ENCODE measurements around the gene TBC1D17.

DNA sequence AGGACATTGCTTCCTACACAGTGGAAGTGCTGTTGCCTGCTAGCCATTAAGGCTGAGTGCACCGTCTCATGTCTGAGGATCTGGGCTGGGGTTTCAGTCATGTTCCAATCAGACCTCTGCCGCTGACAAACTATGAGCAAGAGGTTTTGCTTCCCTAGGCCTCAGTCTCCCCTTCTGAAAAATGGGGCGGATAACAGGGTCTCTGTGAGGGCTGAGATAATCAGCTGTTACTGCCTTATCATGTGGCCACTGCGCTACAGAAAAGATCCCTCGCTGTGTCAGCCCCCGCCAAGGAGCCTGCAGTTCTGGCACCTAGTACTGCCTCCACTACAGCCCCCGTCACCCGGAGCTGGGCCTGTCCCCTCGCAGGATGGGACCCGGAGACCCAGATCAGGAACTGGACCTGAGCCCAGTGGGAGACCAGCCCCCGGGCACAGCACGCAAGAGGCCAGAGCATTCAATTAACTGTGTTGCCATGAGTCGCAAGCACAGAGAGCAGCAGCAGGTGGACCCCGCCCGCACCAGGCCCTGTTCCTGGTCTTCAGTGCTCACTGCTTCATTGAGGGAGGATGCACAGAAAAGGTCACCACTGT is 7.1 kb upstream of the TBC1D17 start:
- TF ChIP-seq GABPA (IDR thresholded peaks at IDR 0.05 in 1 of 2, conservative IDR thresholded peaks at IDR 0.05 in 1 of 2) (no peak), EGR1 (IDR thresholded peaks at IDR 0.05; ENCODE audit: low read depth in 2 of 2) (no peak), FOXA1 (IDR thresholded peaks at IDR 0.05) (no peak), JUND (IDR thresholded peaks at IDR 0.05) (no peak), YY1 (IDR thresholded peaks at IDR 0.05) (no peak), SP1 (IDR thresholded peaks at IDR 0.05) (no peak), RAD21 (IDR thresholded peaks at IDR 0.05) (no peak)
- TF ChIP-seq, protein P1, sequence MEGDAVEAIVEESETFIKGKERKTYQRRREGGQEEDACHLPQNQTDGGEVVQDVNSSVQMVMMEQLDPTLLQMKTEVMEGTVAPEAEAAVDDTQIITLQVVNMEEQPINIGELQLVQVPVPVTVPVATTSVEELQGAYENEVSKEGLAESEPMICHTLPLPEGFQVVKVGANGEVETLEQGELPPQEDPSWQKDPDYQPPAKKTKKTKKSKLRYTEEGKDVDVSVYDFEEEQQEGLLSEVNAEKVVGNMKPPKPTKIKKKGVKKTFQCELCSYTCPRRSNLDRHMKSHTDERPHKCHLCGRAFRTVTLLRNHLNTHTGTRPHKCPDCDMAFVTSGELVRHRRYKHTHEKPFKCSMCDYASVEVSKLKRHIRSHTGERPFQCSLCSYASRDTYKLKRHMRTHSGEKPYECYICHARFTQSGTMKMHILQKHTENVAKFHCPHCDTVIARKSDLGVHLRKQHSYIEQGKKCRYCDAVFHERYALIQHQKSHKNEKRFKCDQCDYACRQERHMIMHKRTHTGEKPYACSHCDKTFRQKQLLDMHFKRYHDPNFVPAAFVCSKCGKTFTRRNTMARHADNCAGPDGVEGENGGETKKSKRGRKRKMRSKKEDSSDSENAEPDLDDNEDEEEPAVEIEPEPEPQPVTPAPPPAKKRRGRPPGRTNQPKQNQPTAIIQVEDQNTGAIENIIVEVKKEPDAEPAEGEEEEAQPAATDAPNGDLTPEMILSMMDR (IDR thresholded peaks at IDR 0.05; ENCODE audit: low read depth, low read length, missing input control): no peak
- TF ChIP-seq, protein P2, sequence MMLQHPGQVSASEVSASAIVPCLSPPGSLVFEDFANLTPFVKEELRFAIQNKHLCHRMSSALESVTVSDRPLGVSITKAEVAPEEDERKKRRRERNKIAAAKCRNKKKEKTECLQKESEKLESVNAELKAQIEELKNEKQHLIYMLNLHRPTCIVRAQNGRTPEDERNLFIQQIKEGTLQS (IDR thresholded peaks at IDR 0.05): no peak
- TF ChIP-seq, protein P3, sequence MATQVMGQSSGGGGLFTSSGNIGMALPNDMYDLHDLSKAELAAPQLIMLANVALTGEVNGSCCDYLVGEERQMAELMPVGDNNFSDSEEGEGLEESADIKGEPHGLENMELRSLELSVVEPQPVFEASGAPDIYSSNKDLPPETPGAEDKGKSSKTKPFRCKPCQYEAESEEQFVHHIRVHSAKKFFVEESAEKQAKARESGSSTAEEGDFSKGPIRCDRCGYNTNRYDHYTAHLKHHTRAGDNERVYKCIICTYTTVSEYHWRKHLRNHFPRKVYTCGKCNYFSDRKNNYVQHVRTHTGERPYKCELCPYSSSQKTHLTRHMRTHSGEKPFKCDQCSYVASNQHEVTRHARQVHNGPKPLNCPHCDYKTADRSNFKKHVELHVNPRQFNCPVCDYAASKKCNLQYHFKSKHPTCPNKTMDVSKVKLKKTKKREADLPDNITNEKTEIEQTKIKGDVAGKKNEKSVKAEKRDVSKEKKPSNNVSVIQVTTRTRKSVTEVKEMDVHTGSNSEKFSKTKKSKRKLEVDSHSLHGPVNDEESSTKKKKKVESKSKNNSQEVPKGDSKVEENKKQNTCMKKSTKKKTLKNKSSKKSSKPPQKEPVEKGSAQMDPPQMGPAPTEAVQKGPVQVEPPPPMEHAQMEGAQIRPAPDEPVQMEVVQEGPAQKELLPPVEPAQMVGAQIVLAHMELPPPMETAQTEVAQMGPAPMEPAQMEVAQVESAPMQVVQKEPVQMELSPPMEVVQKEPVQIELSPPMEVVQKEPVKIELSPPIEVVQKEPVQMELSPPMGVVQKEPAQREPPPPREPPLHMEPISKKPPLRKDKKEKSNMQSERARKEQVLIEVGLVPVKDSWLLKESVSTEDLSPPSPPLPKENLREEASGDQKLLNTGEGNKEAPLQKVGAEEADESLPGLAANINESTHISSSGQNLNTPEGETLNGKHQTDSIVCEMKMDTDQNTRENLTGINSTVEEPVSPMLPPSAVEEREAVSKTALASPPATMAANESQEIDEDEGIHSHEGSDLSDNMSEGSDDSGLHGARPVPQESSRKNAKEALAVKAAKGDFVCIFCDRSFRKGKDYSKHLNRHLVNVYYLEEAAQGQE (IDR thresholded peaks at IDR 0.05): no peak
- TF ChIP-seq, protein P4, sequence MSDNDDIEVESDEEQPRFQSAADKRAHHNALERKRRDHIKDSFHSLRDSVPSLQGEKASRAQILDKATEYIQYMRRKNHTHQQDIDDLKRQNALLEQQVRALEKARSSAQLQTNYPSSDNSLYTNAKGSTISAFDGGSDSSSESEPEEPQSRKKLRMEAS (IDR thresholded peaks at IDR 0.05): no peak
- TF ChIP-seq, protein P5, sequence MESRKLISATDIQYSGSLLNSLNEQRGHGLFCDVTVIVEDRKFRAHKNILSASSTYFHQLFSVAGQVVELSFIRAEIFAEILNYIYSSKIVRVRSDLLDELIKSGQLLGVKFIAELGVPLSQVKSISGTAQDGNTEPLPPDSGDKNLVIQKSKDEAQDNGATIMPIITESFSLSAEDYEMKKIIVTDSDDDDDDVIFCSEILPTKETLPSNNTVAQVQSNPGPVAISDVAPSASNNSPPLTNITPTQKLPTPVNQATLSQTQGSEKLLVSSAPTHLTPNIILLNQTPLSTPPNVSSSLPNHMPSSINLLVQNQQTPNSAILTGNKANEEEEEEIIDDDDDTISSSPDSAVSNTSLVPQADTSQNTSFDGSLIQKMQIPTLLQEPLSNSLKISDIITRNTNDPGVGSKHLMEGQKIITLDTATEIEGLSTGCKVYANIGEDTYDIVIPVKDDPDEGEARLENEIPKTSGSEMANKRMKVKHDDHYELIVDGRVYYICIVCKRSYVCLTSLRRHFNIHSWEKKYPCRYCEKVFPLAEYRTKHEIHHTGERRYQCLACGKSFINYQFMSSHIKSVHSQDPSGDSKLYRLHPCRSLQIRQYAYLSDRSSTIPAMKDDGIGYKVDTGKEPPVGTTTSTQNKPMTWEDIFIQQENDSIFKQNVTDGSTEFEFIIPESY (IDR thresholded peaks at IDR 0.05): no peak
